SKM-1 (cell line): ENCODE measurements around the gene B4GALT5.

Experiments used
- DNase-seq: peaks from one replicate; lab custom pipeline; 2025; ENCODE audit not compliant: unreplicated experiment; lab: John Stamatoyannopoulos, UW

The B4GALT5 gene

GRCh38 chr20:49659056-49659455 is 54.6 kb downstream of the B4GALT5 start:
- DNase-seq = no peak

GRCh38 chr20:49658508-49658907 is 55.2 kb downstream of the B4GALT5 start:
- no peak for DNase-seq

DNA sequence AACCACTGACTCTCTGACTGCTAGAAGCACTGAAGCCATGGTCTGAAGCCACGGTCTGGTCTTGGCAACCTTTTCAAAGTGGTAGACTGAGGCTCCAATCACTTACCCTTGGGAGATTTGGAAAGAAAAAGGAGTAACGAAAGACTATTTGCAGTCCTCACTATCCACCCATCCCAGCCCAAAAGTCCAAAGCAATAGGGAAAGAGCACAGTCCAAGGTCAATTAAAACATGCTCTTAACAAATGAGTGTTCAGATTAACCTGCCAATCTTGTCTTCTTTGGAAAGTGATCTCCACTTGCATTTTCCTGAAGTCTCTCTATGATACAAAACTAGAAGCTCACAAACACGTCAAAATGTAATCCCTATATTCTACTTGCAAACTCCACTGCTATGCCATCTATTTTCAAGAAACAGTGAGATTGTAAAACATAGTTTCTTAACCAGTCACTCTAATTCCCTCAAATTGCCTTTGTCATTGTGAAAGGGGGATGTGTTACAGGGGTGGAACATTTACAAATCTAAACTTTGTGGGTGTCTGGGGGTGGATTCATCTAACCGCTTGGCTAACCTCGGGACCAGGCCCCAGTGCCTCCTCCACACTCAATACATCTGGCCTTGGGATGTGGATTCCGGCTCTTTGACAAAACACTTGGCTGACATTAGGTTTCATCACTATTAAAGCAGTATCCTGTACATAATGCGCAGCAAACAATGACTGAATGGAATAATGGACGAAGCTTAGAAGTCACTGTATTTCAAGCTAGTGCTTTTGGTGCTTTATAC is 56.4 kb downstream of the B4GALT5 start:
- no peak for DNase-seq

- no peak for DNase-seq
Observed at GRCh38 chr20:49656304-49656703, 57.4 kb downstream of the B4GALT5 start.

DNA sequence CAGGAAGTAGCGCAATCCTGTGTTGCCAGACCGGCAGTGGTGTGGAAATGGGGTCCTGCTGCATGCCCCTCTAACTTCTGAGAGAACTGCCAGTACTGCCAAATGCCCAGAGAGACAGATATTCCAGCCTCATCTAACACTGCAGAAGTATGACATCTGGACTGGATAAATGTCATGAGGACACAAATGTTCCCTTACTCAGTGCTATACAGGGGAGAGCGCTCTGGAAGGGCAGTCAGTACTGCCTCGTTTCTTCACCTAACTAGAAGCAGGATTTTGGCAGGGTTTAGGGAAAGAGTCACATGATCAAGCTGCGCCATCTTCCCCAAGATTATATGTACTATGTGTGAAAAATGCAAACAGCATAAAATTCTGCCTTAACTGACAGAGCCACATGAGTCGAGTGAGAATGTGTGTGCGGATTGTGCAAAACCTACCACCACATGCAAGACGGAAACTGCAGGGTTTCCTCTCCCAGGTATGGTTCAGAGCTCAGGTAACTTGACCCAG is 59.7 kb downstream of the B4GALT5 start:
- no peak for DNase-seq

GRCh38 chr20:49649672-49650071 is 64.0 kb downstream of the B4GALT5 start:
- DNase-seq = no peak

DNA sequence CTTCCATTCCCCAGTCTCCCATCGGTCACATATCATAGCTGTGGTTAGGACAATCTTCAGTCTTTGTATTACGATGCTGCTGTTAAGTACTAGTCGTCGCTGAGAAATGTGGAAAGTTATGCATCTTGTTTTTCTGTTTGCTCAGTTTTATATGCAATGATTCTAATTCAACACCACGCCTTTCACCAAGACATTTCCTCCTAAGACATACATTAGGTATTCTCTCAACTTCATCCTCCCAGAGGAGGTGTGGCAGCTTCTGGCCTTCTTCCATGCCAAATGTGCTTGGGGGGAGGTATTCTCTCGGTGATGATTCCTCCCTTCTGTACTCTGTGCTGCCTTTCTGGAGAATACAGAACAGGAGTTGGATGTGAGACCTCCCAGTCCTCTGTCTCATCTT is 66.1 kb downstream of the B4GALT5 start:
- no peak for DNase-seq

DNA sequence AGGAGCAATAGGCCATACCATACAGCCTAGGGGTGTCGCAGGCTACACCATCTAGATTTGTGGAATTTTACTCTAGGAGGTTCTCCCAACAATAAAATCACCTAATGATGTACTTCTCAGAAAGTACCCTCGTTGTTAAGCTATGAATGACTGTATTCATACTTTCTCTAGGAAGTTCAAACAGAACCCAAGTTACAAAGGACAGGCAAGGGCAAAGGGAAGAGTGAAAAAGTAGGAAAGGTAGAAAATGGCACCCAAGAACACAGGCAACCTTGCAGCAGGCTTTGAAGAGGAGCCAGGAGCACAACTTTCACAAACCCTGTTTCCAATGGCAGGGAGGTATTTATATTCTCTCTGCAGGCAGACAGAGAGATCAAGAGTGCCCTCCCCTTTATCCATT is 67.2 kb downstream of the B4GALT5 start:
- DNase-seq = no peak

DNA sequence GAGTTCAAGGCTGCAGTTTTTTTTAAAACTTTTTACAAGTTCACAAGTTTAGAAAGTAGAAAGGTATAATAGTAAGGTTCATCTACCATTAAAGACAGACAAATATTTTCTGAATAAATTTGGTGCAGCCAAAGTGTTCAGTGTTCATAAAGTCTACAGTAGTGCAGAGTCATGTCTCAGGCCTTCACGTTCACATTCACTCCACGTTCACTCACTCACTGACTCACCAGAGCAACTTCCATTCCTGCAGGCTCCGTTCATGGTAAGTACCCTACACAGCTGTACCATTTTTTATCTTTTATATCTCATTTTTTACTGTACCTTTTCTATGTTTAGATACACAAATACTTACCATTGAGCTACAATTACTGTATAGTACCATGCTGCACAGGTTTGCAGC is 67.6 kb downstream of the B4GALT5 start:
- no peak for DNase-seq

DNA sequence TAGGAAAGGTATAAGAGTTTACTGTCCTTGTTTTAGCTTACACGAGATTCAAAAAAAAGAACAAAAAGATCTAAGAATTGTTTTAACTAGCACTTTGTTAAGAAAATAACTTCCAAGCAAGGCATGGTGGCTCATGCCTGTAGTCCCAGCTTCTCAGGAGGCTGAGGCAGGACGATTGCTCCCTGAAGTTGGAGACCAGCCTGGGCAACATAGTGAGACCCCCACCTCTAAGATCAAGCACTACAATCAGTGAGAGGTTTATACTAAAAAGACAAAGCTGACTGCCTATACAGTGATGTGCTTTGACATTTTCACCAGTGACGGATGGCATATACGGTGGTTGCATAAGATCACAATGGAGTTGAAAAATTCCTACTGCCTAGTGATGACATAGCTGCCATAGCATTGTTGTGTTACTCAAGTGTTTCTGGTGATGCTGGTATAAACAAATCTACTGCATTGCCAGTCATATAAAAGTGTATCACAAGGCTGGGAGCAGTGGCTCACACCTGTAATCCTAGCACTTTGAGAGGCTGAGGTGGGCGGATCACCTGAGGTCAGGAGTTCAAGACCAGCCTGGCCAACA is 68.6 kb downstream of the B4GALT5 start:
- no peak for DNase-seq

DNA sequence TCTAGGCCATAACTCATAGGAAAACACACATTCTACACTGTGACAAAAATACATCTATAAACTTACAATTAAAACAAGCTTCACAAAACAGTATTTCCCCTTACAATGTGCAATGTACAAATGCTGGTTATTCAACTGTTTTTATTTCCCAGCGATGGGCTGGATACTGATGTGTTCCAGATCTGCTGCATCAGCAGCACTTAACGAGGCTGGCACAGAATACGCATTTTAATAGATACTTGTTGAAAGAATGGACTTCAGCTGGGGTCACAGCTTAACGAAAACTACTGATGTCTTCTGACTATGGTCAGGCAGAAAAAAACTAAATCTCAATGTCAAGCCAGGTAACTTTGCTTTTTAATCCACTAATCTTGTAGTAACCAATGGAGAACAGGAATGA is 70.9 kb downstream of the B4GALT5 start:
- DNase-seq = no peak

DNA sequence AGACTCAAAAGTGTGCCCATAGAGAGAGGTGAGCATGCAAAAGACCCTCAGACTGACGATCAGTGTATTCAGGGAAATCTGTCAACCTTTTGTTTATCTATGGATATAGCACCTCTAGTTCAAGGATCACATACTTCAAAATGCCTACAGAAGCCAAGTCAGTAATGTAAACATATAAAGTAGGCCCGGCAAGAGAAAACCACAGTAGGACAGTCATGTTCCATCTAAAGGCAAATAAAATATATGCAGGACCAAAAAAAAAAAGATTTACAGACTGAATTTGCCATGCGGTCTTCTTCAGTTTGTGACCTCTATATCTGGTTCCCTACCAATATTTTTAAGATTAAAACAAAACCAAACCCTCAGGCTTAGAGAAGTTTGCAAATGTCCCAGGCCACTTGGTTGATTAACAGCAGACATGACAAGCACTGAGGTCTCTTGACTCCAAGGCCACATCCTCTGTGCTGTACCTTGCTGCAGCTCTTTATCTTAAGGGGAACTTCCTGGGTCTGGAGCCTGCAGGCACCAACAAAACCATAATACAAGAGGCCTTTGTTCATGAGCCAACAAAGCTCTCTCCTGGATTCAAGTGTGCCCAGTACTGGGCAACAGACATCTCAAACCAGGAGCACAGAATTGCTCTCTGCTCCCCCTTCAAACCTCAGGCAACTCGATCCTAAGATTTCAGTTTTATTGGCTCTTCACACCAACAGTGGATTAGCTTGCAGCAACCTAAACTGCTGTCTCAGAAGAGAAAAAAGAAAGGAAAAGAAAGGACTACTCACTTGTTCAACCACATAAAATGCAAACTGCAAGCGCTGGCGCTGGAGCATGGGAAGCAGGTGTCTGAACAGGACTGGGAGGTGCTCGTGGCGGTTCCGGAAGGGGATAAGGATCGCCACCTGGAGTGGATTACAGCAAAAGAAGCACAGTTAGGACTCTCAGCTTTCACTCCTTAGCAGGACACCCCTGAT is 71.7 kb downstream of the B4GALT5 start:
- no peak for DNase-seq

DNA sequence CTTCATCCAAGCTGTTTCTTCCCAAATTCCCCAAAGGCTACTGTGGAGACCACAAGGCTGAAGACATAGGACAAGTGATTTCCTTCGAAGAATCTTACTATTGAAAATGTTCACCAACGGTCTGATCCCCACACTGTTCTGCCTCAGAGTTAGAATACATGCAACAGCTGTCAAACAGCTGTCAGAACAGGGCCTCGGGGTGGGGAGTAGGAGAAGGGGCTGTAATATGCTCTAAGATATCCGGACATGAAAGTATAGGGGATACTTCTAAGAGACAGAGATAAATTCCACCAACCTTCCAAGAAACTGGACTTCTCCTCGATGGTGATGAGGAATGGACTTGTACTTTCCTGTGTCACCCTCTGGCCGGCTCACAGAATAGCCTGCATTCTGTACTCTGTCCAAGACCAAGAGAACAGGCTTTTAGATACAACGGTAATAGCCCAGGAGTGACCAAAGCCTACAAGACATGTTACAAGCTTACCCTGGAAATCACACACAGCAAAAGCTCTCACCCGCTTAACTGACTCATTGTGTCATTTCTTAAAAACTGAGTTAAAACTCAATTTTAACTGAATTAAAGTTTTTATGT is 76.5 kb downstream of the B4GALT5 start:
- no peak for DNase-seq

GRCh38 chr20:49636447-49636846 is 77.2 kb downstream of the B4GALT5 start:
- no peak for DNase-seq

- no peak for DNase-seq
Observed at GRCh38 chr20:49635866-49636265, 77.8 kb downstream of the B4GALT5 start.

DNA sequence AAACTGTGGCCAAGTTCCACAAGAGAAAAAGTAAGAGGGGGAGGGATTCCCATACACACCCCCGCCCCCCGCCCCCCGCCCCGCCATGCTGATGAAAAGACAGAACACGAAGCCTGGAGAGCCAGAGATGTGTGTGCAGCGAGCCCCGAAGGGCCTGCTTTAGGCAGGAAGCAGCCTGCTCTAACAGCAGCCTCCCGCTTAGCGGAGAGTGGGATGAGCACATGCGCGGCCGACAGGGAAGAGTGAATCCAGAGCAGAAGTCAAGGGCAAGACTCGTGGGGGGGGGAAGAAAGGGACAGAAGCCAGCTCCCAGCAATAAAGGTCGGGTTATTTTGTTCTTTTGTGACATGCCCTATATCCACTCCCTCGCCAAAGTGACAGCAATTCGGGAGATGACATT is 78.5 kb downstream of the B4GALT5 start:
- DNase-seq = no peak

DNA sequence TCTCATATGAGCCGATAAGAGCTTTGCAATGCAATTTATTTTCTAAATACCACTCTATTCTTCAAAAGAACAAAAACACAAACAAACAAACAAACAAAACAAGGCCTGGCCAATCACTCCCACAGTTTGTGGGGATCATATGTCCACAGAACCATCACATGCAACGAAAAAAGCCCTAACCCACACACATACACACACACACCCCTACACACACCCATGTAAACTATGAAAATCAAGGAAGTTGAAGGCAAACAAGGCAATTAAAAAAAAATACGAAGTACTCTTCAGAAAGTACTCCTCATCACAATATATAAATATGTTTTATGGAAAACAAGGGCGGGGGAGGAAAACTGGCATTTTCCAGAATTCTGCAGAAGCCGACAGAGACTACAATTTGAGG is 79.6 kb downstream of the B4GALT5 start:
- no peak for DNase-seq

DNA sequence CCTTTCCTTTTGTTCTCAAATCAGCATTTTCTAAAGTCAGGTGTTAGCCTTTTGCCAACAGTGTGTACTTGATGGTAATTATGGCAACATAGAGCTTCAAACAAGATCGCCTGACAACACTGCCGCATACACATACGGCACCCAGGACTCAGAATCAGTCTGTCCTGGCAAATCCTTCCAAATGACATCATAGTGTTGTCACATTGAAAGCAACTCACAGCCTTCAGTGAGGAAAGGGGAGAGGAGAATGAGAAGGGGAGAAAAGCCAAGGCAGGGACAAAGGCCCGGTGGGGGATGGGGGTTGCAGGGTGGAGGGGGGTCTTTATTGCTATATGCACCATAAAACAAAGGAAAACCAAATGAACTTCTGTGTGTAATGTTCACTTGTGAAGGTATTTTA is 80.0 kb downstream of the B4GALT5 start:
- DNase-seq = no peak

GRCh38 chr20:49633023-49633422 is 80.7 kb downstream of the B4GALT5 start:
- DNase-seq = no peak

- no peak for DNase-seq
Observed at GRCh38 chr20:49631856-49632418, 81.7 kb downstream of the B4GALT5 start.
